PC-9 (cell line): ENCODE measurements around the gene TMEM266.

Experiments used
- CTCF ChIP-seq: fragments of 200-600 bp; sonication (generic); conservative IDR thresholded peaks from 2 replicates; pipeline ENCODE4 v1.6.1; 2017; ENCODE audit warnings: mixed run types, antibody characterized with exemption, mild to moderate bottlenecking, moderate library complexity
- EZH2 ChIP-seq: fragments of 200-600 bp; sonication (generic); IDR thresholded peaks from 2 replicates; pipeline ENCODE4 v1.8.0; 2017; ENCODE audit warnings: antibody characterized with exemption, low read depth

GRCh38 chr15:76195506-76196268, 135.9 kb downstream of the TMEM266 start:
- TF ChIP-seq CTCF, result no peak
- no peak for TF ChIP-seq EZH2
